ENCODE measurements around the gene MAPKBP1.

- TF ChIP-seq, protein P1, sequence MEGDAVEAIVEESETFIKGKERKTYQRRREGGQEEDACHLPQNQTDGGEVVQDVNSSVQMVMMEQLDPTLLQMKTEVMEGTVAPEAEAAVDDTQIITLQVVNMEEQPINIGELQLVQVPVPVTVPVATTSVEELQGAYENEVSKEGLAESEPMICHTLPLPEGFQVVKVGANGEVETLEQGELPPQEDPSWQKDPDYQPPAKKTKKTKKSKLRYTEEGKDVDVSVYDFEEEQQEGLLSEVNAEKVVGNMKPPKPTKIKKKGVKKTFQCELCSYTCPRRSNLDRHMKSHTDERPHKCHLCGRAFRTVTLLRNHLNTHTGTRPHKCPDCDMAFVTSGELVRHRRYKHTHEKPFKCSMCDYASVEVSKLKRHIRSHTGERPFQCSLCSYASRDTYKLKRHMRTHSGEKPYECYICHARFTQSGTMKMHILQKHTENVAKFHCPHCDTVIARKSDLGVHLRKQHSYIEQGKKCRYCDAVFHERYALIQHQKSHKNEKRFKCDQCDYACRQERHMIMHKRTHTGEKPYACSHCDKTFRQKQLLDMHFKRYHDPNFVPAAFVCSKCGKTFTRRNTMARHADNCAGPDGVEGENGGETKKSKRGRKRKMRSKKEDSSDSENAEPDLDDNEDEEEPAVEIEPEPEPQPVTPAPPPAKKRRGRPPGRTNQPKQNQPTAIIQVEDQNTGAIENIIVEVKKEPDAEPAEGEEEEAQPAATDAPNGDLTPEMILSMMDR (conservative IDR thresholded peaks at IDR 0.05; ENCODE audit: low read depth, low read length) = no peak
- no peak for TF ChIP-seq EZH2 (IDR thresholded peaks at IDR 0.05; ENCODE audit: borderline replicate concordance, low read depth, low read length, poor library complexity, severe bottlenecking)
These were observed 48.2 kb downstream of the MAPKBP1 start for GRCh38 chr15:41822471-41822870.

All from A673 (cell line).